Activated CD8-positive, alpha-beta T cell treated with anti-CD3 and anti-CD28 coated beads for 36 hours (primary cell): ENCODE results near the gene LGALS1. TPM values are rescaled to one million over a fixed set of nuclear protein-coding genes. Genes with fewer than 3 reads are reported as not detected.

Source experiments
- ATAC-seq: fragments of 200-7000 bp; cut with Tn5 transposase; one replicate; pipeline ENCODE4 v1.10.0; 2021; ENCODE audit warnings: mild to moderate bottlenecking, moderate library complexity
- CTCF ChIA-PET: fragments of 350-600 bp; sonication (Branson Sonifier 250); formaldehyde crosslinking; loops from one replicate; lab custom pipeline; 2021; ENCODE audit warnings: antibody characterized with exemption; lab: Charles Lee
- POLR2A ChIA-PET: fragments of 350-600 bp; sonication (Branson Sonifier 250); formaldehyde crosslinking; loops from one replicate; lab custom pipeline; 2021; ENCODE audit warnings: antibody characterized with exemption; lab: Charles Lee
- DNase-seq: peaks from one replicate; pipeline ENCODE4 v3.0.0-alpha.2; 2020
- H3K27ac Mint-ChIP-seq: one replicate; pipeline ENCODE4 v1.8.0; 2021; ENCODE audit warnings: mild to moderate bottlenecking, mixed read lengths
- H3K27me3 Mint-ChIP-seq: one replicate; pipeline ENCODE4 v1.8.0; 2021; ENCODE audit warnings: mixed read lengths
- H3K36me3 Mint-ChIP-seq: one replicate; pipeline ENCODE4 v1.8.0; 2021; ENCODE audit warnings: low read depth, mixed read lengths
- H3K4me1 Mint-ChIP-seq: one replicate; pipeline ENCODE4 v1.8.0; 2021; ENCODE audit warnings: low read depth, mixed read lengths
- H3K4me3 Mint-ChIP-seq: one replicate; pipeline ENCODE4 v1.8.0; 2021; ENCODE audit warnings: mild to moderate bottlenecking, moderate library complexity, mixed read lengths
- H3K9me3 Mint-ChIP-seq: one replicate; pipeline ENCODE4 v1.8.0; 2021; ENCODE audit warnings: mixed read lengths
- intact Hi-C: fragments of 100-400 bp; cut with micrococcal nuclease; formaldehyde crosslinking; loops from one replicate; pipeline ENCODE4 v1.10.0; 2022
- total RNA-seq, 2 experiments: library from RNA; stranded (reverse); gene quantifications; one replicate each; pipeline ENCODE4 v1.2.3, GENCODE V29; 2021
- TF ChIP-seq, protein P1 (sequence below): fragments of 200-600 bp; IDR thresholded peaks from one replicate; pipeline ENCODE4 v1.8.0; 2022; ENCODE audit warnings: antibody characterized with exemption, mild to moderate bottlenecking

Gene LGALS1
- total RNA-seq, 2 experiments from 2014 or later = 247 to 261 TPM

- peaks cover 39% of the 10 kb centered on the region for H3K4me1 Mint-ChIP-seq
- H3K27ac Mint-ChIP-seq = no peak overlapping the region
- H3K9me3 Mint-ChIP-seq = no peaks in the 10 kb centered on the region
- POLR2A ChIA-PET = interaction anchor here (1.5 to 2.5 kb wide), 4 partner anchors 10 to 26 kb away, joined by 5 to 12 read pairs (median 7); no protein-coding TSS in a partner anchor
- peaks cover 16% of the 10 kb centered on the region for H3K36me3 Mint-ChIP-seq
- no peak for ATAC-seq
- H3K27me3 Mint-ChIP-seq = no peaks in the 10 kb centered on the region
- CTCF ChIA-PET = interaction anchor here (0.8 to 68.1 kb wide), 5 partner anchors 10 to 35 kb away, joined by 3 to 1770 read pairs (median 17); partner anchors contain the start of genes GGA1, LGALS1, SH3BP1 and TRIOBP
- TF ChIP-seq, protein P1, sequence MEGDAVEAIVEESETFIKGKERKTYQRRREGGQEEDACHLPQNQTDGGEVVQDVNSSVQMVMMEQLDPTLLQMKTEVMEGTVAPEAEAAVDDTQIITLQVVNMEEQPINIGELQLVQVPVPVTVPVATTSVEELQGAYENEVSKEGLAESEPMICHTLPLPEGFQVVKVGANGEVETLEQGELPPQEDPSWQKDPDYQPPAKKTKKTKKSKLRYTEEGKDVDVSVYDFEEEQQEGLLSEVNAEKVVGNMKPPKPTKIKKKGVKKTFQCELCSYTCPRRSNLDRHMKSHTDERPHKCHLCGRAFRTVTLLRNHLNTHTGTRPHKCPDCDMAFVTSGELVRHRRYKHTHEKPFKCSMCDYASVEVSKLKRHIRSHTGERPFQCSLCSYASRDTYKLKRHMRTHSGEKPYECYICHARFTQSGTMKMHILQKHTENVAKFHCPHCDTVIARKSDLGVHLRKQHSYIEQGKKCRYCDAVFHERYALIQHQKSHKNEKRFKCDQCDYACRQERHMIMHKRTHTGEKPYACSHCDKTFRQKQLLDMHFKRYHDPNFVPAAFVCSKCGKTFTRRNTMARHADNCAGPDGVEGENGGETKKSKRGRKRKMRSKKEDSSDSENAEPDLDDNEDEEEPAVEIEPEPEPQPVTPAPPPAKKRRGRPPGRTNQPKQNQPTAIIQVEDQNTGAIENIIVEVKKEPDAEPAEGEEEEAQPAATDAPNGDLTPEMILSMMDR = no peak
- DNase-seq = no peak
- intact Hi-C loops = no loop called here
- H3K4me3 Mint-ChIP-seq = peak overlapping the region; percentile 89
These were observed 14.8 kb upstream of the LGALS1 start for GRCh38 chr22:37660709-37661045.

DNA sequence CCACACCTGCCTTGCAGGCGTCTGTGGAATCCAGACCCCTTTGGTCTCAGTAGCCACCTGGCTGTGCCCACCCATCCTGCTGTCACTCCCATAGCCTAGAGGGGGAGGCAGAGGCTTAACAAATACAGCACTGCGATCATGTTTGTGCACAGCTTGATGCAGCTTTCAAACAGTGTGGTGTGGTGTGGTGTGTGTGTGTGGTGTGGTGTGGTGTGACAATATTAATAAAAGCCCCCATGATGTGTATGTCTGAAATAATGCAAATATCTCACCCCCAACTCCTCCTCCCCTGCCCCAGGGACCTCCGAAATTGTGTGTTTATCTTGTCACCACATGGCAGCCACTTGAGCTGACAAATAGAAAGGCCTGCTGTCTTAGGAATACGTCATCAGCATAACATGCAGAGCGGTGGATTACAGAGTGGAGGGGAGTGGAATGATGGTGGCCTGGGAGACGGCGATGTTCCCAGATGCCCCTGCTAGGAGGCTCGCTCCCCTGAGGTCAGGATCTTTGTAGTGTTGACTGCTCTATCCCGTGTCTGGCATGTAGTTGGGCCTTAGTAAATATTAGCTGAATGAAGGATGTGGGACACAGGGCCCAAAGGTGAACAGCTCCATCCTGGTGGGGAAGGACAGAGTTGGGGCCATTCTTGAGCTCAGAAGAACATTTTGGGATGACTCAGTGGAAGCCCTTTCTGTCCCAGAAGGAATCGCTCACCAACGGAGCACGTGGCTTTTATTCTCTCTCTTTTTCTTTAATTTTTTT, 14.1 kb upstream of the LGALS1 start:
- Mint-ChIP-seq H3K4me1 (peaks cover 39% of the 10 kb centered on the region), H3K4me3 (peak overlapping the region; percentile 89)

GRCh38 chr22:37662039-37662438, 13.4 kb upstream of the LGALS1 start:
- TF ChIP-seq, protein P1 = no peak
- ATAC-seq (no peak), DNase-seq (no peak)
- intact Hi-C loops = no loop called here
- ChIA-PET POLR2A (interaction anchor here (1.0 to 2.5 kb wide), 6 partner anchors 9 to 28 kb away, joined by 3 to 12 read pairs (median 5); no protein-coding TSS in a partner anchor), CTCF (interaction anchor here (0.9 to 68.1 kb wide), 8 partner anchors 9 to 272 kb away, joined by 3 to 1770 read pairs (median 10); partner anchors contain the start of genes GGA1 and SH3BP1)
- H3K4me1 Mint-ChIP-seq = peaks cover 39% of the 10 kb centered on the region
- no peaks in the 10 kb centered on the region for H3K27me3 Mint-ChIP-seq
- no peak overlapping the region for H3K27ac Mint-ChIP-seq
- no peaks in the 10 kb centered on the region for H3K9me3 Mint-ChIP-seq
- peaks cover 28% of the 10 kb centered on the region for H3K36me3 Mint-ChIP-seq
- no peak overlapping the region for H3K4me3 Mint-ChIP-seq

More for the DNA sequence above, 14.1 kb upstream of the LGALS1 start:
- ChIA-PET POLR2A (interaction anchor here (1.3 to 2.5 kb wide), 5 partner anchors 10 to 27 kb away, joined by 3 to 12 read pairs (median 5); no protein-coding TSS in a partner anchor), CTCF (interaction anchor here (0.7 to 68.1 kb wide), 10 partner anchors 9 to 273 kb away, joined by 3 to 1770 read pairs (median 4); partner anchors contain the start of genes GGA1, LGALS1, NOL12 and SH3BP1)
- intact Hi-C loops = no loop called here
- H3K36me3 Mint-ChIP-seq = peaks cover 22% of the 10 kb centered on the region
- peak; percentile 35 for DNase-seq
- TF ChIP-seq, protein P1 = peak; percentile 30
- no peaks in the 10 kb centered on the region for H3K9me3 Mint-ChIP-seq
- ATAC-seq = no peak
- H3K27me3 Mint-ChIP-seq = no peaks in the 10 kb centered on the region
- H3K27ac Mint-ChIP-seq = no peak overlapping the region

DNA sequence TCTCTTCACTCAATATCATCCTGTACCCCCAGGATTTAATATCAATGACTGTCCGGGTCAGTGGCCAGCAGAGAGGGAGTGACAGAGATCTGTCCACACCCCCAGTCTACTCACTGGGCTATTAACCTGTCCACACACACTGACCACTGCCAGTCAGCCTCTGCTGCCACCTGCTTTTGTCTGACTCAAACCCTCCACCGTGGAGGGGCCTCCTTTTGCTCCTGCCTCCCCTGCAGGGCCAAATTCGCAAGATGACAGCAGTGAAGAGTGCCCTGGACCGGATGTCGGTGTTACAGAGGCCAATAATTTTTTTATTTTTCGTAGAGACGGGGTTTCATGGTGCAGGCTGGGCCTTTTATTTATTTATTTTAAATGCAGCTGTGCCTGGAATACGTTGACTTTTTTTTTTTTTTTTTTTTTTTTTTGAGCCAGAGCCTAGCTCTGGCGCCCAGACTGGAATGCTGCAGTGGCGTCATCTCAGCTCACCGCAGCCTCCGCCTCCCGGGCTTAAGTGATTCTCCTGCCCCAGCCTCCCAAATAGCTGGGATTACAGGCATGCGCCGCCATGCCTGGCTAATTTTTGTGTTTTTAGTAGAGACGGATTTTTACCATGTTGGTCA, 11.8 kb upstream of the LGALS1 start:
- Mint-ChIP-seq H3K9me3 (no peaks in the 10 kb centered on the region), H3K36me3 (peaks cover 28% of the 10 kb centered on the region), H3K27me3 (no peaks in the 10 kb centered on the region), H3K27ac (no peak overlapping the region), H3K4me1 (peaks cover 31% of the 10 kb centered on the region), H3K4me3 (no peak overlapping the region)
- CTCF ChIA-PET = interaction anchor here (2.7 to 68.1 kb wide), 2 partner anchors 18 to 38 kb away, joined by 16 to 1770 read pairs; partner anchors contain the start of genes GGA1 and SH3BP1
- POLR2A ChIA-PET = interaction anchor here (1.0 to 1.7 kb wide), 4 partner anchors 11 to 26 kb away, joined by 3 to 4 read pairs (median 4); partner anchors contain the start of genes NOL12 and SH3BP1
- TF ChIP-seq, protein P1 = no peak
- no peak for DNase-seq
- intact Hi-C loops = no loop called here
- ATAC-seq = no peak
